HepG2 (cell line): ENCODE data around the gene PTK7. TPM values are rescaled to one million over a fixed set of nuclear protein-coding genes. Genes with fewer than 3 reads are reported as not detected.

Experiments used
- ATF1 ChIP-seq: IDR thresholded peaks from 2 replicates; pipeline ENCODE4 v1.6.1; 2016; ENCODE audit warnings: mild to moderate bottlenecking, control low read depth
- BRD4 ChIP-seq: sonication (generic); formaldehyde crosslinking; IDR thresholded peaks from 2 replicates; pipeline ENCODE4 v1.4.0; 2020; ENCODE audit warnings: missing genetic modification reagents
- CHCHD3 ChIP-seq: sonication (generic); formaldehyde crosslinking; IDR thresholded peaks from 2 replicates; pipeline ENCODE4 v1.8.0; 2022; ENCODE audit warnings: mild to moderate bottlenecking, missing genetic modification reagents, moderate library complexity
- HOXA7 ChIP-seq: sonication (generic); formaldehyde crosslinking; IDR thresholded peaks from 2 replicates; pipeline ENCODE4 v1.8.1; 2022; ENCODE audit warnings: mild to moderate bottlenecking, missing genetic modification reagents, moderate library complexity
- JUN ChIP-seq: sonication (generic); formaldehyde crosslinking; IDR thresholded peaks from 2 replicates; pipeline ENCODE4 v1.4.0; 2020; ENCODE audit warnings: mild to moderate bottlenecking, missing genetic modification reagents
- KDM4B ChIP-seq: sonication (generic); formaldehyde crosslinking; IDR thresholded peaks from 2 replicates; pipeline ENCODE4 v1.4.0; 2020; ENCODE audit warnings: missing genetic modification reagents
- MTF2 ChIP-seq: sonication (generic); formaldehyde crosslinking; IDR thresholded peaks from 2 replicates; pipeline ENCODE4 v1.5.0; 2020; ENCODE audit warnings: missing genetic modification reagents, borderline replicate concordance
- NR2F6 ChIP-seq, 2 experiments: IDR thresholded peaks; 2 replicates each; pipeline ENCODE4 v1.6.1; 2016; ENCODE audit warnings: antibody characterized with exemption in 1 of 2, mild to moderate bottlenecking in 1 of 2
- PITX1 ChIP-seq: sonication (generic); formaldehyde crosslinking; IDR thresholded peaks from 2 replicates; pipeline ENCODE4 v1.5.1; 2020; ENCODE audit warnings: mild to moderate bottlenecking, missing genetic modification reagents
- POLR2AphosphoS2 ChIP-seq: IDR thresholded peaks from 2 replicates; pipeline ENCODE4 v1.6.1; 2011; ENCODE audit warnings: low read depth, low read length, improper control_type of control experiment
- RBM39 ChIP-seq: fragments of 200-400 bp; formaldehyde crosslinking; IDR thresholded peaks from one replicate; pipeline ENCODE4 v1.6.1; 2018; ENCODE audit warnings: antibody characterized with exemption, mild to moderate bottlenecking, low read depth, low read length; ENCODE audit not compliant: poor library complexity, severe bottlenecking
- RNF219 ChIP-seq: sonication (generic); formaldehyde crosslinking; IDR thresholded peaks from 2 replicates; pipeline ENCODE4 v1.5.0; 2020; ENCODE audit warnings: mild to moderate bottlenecking, missing genetic modification reagents
- SMAD3 ChIP-seq: sonication (generic); formaldehyde crosslinking; IDR thresholded peaks from 2 replicates; pipeline ENCODE4 v1.4.0; 2020; ENCODE audit warnings: missing genetic modification reagents
- SSRP1 ChIP-seq: IDR thresholded peaks from 2 replicates; pipeline ENCODE4 v1.6.1; 2016; ENCODE audit warnings: control low read depth
- TBX3 ChIP-seq: fragments of 450-650 bp; IDR thresholded peaks from 2 replicates; pipeline ENCODE4 v1.6.1; 2017; ENCODE audit warnings: antibody characterized with exemption, mild to moderate bottlenecking, inconsistent platforms, borderline replicate concordance
- ZNF280B ChIP-seq: sonication (generic); formaldehyde crosslinking; IDR thresholded peaks from 2 replicates; pipeline ENCODE4 v1.5.0; 2020; ENCODE audit warnings: missing genetic modification reagents, mild to moderate bottlenecking, borderline replicate concordance
- ZNF329 ChIP-seq: sonication (generic); formaldehyde crosslinking; IDR thresholded peaks from 2 replicates; pipeline ENCODE4 v1.9.0; 2021; ENCODE audit warnings: low read depth, mild to moderate bottlenecking, missing genetic modification reagents
- ZNF33B ChIP-seq: sonication (generic); formaldehyde crosslinking; IDR thresholded peaks from 2 replicates; pipeline ENCODE4 v1.5.1; 2020; ENCODE audit warnings: mild to moderate bottlenecking, missing genetic modification reagents
- ZNF414 ChIP-seq: sonication (generic); formaldehyde crosslinking; IDR thresholded peaks from 2 replicates; pipeline ENCODE4 v1.5.0; 2020; ENCODE audit warnings: missing genetic modification reagents
- ZNF562 ChIP-seq: sonication (generic); formaldehyde crosslinking; IDR thresholded peaks from 2 replicates; pipeline ENCODE4 v1.8.0; 2022; ENCODE audit warnings: missing genetic modification reagents, borderline replicate concordance
- ZNF740 ChIP-seq: sonication (generic); formaldehyde crosslinking; IDR thresholded peaks from 2 replicates; pipeline ENCODE4 v1.4.0; 2020; ENCODE audit warnings: missing genetic modification reagents
- ZNF761 ChIP-seq: sonication (generic); formaldehyde crosslinking; conservative IDR thresholded peaks from 2 replicates; pipeline ENCODE4 v1.4.0; 2020; ENCODE audit warnings: mild to moderate bottlenecking, missing genetic modification reagents
- ZNF768 ChIP-seq: sonication (generic); formaldehyde crosslinking; IDR thresholded peaks from 2 replicates; pipeline ENCODE4 v1.4.0; 2020; ENCODE audit warnings: missing genetic modification reagents
- polyA plus RNA-seq, 8 experiments: library from polyadenylated mRNA; depleted of rRNA in 3 of 8; stranded (reverse) in 7 of 8; unstranded in 1 of 8; fragments of >200 nt; fragmentation: Illumina TruSeq in 4 of 8; extraction: Trizol in 4 of 8; gene quantifications; 2 replicates each; pipeline versions ENCODE4 v1.2.1 to v1.2.3, GENCODE V29; 2011 to 2016; ENCODE audit warnings: low read depth in 4 of 8, missing spikeins in 1 of 8, mixed read lengths in 1 of 8; ENCODE audit not compliant: insufficient read depth in 1 of 8
- total RNA-seq, 5 experiments: library from RNA; depleted of rRNA; stranded (reverse); fragments of >200 nt; fragmentation: Illumina TruSeq; extraction: Trizol; gene quantifications; 2 replicates each; pipeline ENCODE4 v1.2.3, GENCODE V29; 2016; ENCODE audit warnings: low read depth in 1 of 5
- TF ChIP-seq, protein P1 (sequence below): sonication (generic); formaldehyde crosslinking; IDR thresholded peaks from 2 replicates; pipeline ENCODE4 v1.8.1; 2023; ENCODE audit warnings: mild to moderate bottlenecking, missing genetic modification reagents, borderline replicate concordance
- TF ChIP-seq, protein P2 (sequence below): sonication (generic); IDR thresholded peaks from 2 replicates; pipeline ENCODE4 v1.6.1; 2016; ENCODE audit warnings: low read depth, borderline replicate concordance

PTK7 gene
- total and polyA plus RNA-seq, 2 of the 13 experiments (the other 11 are each of a cell fraction or from before 2014, with no cell fraction given): 98.5 to 99.8 TPM

DNA sequence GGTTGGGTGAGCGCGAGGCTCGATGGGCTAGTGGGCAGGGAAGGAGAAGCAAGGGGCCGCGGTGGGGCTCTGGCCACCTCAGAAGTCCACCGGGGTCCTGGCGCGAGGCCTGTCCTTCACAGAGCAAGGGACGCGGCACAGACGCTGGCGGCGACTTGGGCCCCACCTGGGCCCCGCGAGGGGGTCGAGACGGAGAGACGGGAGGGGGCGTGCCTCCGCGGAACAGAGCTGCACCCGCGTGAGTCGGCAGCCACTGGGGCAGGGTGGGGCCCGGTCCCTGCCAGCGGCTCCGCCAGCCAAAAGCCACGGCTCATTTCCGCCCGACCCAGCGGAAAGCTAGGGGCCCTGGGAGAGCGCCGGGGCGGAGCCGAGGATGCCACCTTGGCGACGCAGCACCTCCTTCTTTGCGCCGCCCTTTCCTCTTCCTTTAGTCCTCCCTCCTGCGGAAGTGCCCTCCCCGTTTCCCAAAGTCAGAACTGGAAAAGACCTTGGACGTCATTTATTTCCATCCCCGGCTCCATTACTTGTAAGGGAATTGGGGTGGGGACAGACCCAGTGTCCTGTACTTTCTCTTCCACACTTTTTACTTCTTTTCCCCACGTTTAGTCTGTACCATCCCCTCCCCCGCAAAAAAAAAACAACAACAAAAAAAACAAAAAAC lies 22.4 kb upstream of the PTK7 start, which contains the start of gene CUL7 (continued):
- TF ChIP-seq SSRP1 (peak; percentile 45; the same call in 1 of the 2 replicates), ZNF414 (peak; percentile 95), ZNF761 (CRISPR knock-in tag) (peak; percentile 87), ZNF329 (CRISPR knock-in tag) (peak; percentile 55; the same call in 1 of the 2 replicates), JUN (CRISPR knock-in tag) (peak; percentile 21; the same call in 1 of the 2 replicates), SMAD3 (CRISPR knock-in tag) (peak; percentile 86), ATF1 (CRISPR knock-in tag) (peak; percentile 55; the same call in 1 of the 2 replicates), NR2F6 (IDR thresholded peaks at IDR 0.05) (no peak), NR2F6 (CRISPR knock-in tag; IDR thresholded peaks at IDR 0.05) (peak; percentile 62), RNF219 (CRISPR knock-in tag) (peak; percentile 85; the same call in 1 of the 2 replicates), HOXA7 (CRISPR knock-in tag) (no peak), RBM39 (peak; percentile 97), KDM4B (peak; percentile 87; the same call in 1 of the 2 replicates), ZNF768 (peak; percentile 85), ZNF33B (CRISPR knock-in tag) (no peak), PITX1 (CRISPR knock-in tag) (peak; percentile 39; the same call in 1 of the 2 replicates), ZNF740 (CRISPR knock-in tag) (no peak; the same call in 1 of the 2 replicates), TBX3 (no peak), MTF2 (CRISPR knock-in tag) (0 out of 2 replicates have a peak, but pooled peaks have one; percentile 73), POLR2AphosphoS2 (no peak), BRD4 (CRISPR knock-in tag) (peak; percentile 93; the same call in 1 of the 2 replicates), CHCHD3 (CRISPR knock-in tag) (peak; percentile 61), ZNF280B (CRISPR knock-in tag) (peak; percentile 97), ZNF562 (CRISPR knock-in tag) (no peak)
- TF ChIP-seq, protein P1, sequence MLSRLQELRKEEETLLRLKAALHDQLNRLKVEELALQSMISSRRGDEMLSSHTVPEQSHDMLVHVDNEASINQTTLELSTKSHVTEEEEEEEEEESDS (CRISPR knock-in tag): no peak
- TF ChIP-seq, protein P2, sequence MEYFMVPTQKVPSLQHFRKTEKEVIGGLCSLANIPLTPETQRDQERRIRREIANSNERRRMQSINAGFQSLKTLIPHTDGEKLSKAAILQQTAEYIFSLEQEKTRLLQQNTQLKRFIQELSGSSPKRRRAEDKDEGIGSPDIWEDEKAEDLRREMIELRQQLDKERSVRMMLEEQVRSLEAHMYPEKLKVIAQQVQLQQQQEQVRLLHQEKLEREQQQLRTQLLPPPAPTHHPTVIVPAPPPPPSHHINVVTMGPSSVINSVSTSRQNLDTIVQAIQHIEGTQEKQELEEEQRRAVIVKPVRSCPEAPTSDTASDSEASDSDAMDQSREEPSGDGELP: no peak
